MM.1S (cell line): Measurements from ENCODE around the gene PERM1.

Experiments
- DNase-seq: peaks from one replicate; pipeline ENCODE4 v3.0.0-alpha.2; 2015
- H2AFZ ChIP-seq: fragments of 300-600 bp; sonication (generic); 2 replicates; pipeline ENCODE4 v1.6.0; 2016; ENCODE audit warnings: antibody characterized with exemption, low read length
- H3F3A ChIP-seq: fragments of 300-600 bp; sonication (generic); 2 replicates; pipeline ENCODE4 v1.6.1; 2016; ENCODE audit warnings: mild to moderate bottlenecking, antibody characterized with exemption, low read length, moderate library complexity, mixed read lengths; ENCODE audit not compliant: insufficient read depth
- H3K27ac ChIP-seq: fragments of 300-600 bp; sonication (generic); 2 replicates; pipeline ENCODE4 v1.5.1; 2016; ENCODE audit warnings: mild to moderate bottlenecking, low read length
- H3K27me3 ChIP-seq: fragments of 300-600 bp; sonication (generic); replicated peaks from 2 replicates; pipeline ENCODE4 v1.6.0; 2016; ENCODE audit warnings: low read length; ENCODE audit not compliant: insufficient read depth
- H3K36me3 ChIP-seq: fragments of 300-600 bp; sonication (generic); replicated peaks from 2 replicates; pipeline ENCODE4 v1.6.1; 2016; ENCODE audit warnings: mild to moderate bottlenecking, low read length, mixed read lengths; ENCODE audit not compliant: insufficient read depth
- H3K4me1 ChIP-seq: fragments of 300-600 bp; sonication (generic); 2 replicates; pipeline ENCODE4 v1.6.1; 2016; ENCODE audit warnings: low read length, mixed read lengths
- H3K4me2 ChIP-seq: fragments of 300-600 bp; sonication (generic); 2 replicates; pipeline ENCODE4 v1.6.0; 2016; ENCODE audit warnings: low read depth, low read length
- H3K4me3 ChIP-seq: fragments of 300-600 bp; sonication (generic); 2 replicates; pipeline ENCODE4 v1.5.1; 2016; ENCODE audit warnings: low read length, mixed read lengths
- H3K79me2 ChIP-seq: fragments of 300-600 bp; sonication (generic); 2 replicates; pipeline ENCODE4 v1.6.1; 2016; ENCODE audit warnings: mixed run types, low read length, mixed read lengths
- H3K9ac ChIP-seq: fragments of 300-600 bp; sonication (generic); 2 replicates; pipeline ENCODE4 v1.6.1; 2016; ENCODE audit warnings: low read length, mixed read lengths
- H3K9me2 ChIP-seq: fragments of 300-600 bp; sonication (generic); replicated peaks from 2 replicates; pipeline ENCODE4 v1.6.1; 2016; ENCODE audit warnings: mild to moderate bottlenecking, low read length, mixed read lengths; ENCODE audit not compliant: insufficient read depth
- H3K9me3 ChIP-seq: fragments of 300-600 bp; sonication (generic); replicated peaks from 2 replicates; pipeline ENCODE4 v1.6.1; 2016; ENCODE audit warnings: mild to moderate bottlenecking, low read length, mixed read lengths; ENCODE audit not compliant: insufficient read depth
- H4K20me1 ChIP-seq: fragments of 300-600 bp; sonication (generic); 2 replicates; pipeline ENCODE4 v1.6.1; 2016; ENCODE audit warnings: mild to moderate bottlenecking, low read length, moderate library complexity, mixed read lengths; ENCODE audit not compliant: insufficient read depth
- EZH2 ChIP-seq: fragments of 300-600 bp; sonication (generic); optimal IDR thresholded peaks from 2 replicates; pipeline ENCODE3; 2017; ENCODE audit warnings: low read depth, mild to moderate bottlenecking, antibody characterized with exemption, low read length, mixed read lengths
- EZH2phosphoT487 ChIP-seq: fragments of 300-600 bp; sonication (generic); IDR thresholded peaks from 2 replicates; pipeline ENCODE4 v1.6.1; 2018; ENCODE audit warnings: antibody characterized with exemption, low read length
- TF ChIP-seq, protein P1 (sequence below): fragments of 300-600 bp; sonication (generic); IDR thresholded peaks from 2 replicates; pipeline ENCODE4 v1.5.1; 2016; ENCODE audit warnings: antibody characterized with exemption, low read length, mixed read lengths

PERM1 gene

DNA sequence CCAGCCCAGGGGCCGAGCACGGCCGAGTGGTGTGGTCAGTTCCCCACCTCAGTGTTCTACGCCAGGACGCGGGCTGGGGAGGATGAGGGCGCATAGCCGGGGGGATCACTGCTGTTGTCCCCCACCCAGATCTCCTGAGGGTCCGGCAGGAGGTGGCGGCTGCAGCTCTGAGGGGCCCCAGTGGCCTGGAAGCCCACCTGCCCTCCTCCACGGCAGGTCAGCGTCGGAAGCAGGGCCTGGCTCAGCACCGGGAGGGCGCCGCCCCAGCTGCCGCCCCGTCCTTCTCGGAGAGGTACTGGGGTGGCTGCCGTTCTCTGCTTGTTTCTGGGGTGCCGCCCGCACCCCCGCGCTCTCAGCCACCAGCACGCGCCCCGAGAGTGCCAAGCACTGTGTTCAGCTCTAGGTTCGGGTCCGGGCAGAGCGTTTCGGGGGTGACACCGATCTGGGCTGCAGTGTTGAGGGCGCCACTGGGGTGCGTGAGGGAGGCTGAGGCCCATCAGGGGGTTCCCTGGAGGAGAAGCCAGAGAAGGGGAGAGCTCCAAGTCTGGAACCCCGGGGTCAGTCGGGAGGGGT lies 40.8 kb downstream of the PERM1 start:
- Histone ChIP-seq H3K27ac (no peak overlapping the region), H3K79me2 (no peaks in the 10 kb centered on the region), H3F3A (peaks cover 16% of the 10 kb centered on the region), H3K36me3 (no peaks in the 10 kb centered on the region), H3K9me3 (no peaks in the 10 kb centered on the region), H4K20me1 (peaks cover 7% of the 10 kb centered on the region; the same call in 1 of the 2 replicates), H3K4me3 (peak overlapping the region; percentile 25; the same call in 1 of the 2 replicates), H3K9me2 (no peaks in the 10 kb centered on the region), H3K4me2 (peak overlapping the region; percentile 79; the same call in 1 of the 2 replicates), H3K9ac (no peak overlapping the region), H3K27me3 (peaks cover 68% of the 10 kb centered on the region), H2AFZ (no peak overlapping the region), H3K4me1 (peaks cover 34% of the 10 kb centered on the region)
- TF ChIP-seq, protein P1, sequence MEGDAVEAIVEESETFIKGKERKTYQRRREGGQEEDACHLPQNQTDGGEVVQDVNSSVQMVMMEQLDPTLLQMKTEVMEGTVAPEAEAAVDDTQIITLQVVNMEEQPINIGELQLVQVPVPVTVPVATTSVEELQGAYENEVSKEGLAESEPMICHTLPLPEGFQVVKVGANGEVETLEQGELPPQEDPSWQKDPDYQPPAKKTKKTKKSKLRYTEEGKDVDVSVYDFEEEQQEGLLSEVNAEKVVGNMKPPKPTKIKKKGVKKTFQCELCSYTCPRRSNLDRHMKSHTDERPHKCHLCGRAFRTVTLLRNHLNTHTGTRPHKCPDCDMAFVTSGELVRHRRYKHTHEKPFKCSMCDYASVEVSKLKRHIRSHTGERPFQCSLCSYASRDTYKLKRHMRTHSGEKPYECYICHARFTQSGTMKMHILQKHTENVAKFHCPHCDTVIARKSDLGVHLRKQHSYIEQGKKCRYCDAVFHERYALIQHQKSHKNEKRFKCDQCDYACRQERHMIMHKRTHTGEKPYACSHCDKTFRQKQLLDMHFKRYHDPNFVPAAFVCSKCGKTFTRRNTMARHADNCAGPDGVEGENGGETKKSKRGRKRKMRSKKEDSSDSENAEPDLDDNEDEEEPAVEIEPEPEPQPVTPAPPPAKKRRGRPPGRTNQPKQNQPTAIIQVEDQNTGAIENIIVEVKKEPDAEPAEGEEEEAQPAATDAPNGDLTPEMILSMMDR = no peak
- TF ChIP-seq EZH2 = no peak
- TF ChIP-seq EZH2phosphoT487 = 0 out of 2 replicates have a peak, but pooled peaks have one; percentile 2
- no peak for DNase-seq

DNA sequence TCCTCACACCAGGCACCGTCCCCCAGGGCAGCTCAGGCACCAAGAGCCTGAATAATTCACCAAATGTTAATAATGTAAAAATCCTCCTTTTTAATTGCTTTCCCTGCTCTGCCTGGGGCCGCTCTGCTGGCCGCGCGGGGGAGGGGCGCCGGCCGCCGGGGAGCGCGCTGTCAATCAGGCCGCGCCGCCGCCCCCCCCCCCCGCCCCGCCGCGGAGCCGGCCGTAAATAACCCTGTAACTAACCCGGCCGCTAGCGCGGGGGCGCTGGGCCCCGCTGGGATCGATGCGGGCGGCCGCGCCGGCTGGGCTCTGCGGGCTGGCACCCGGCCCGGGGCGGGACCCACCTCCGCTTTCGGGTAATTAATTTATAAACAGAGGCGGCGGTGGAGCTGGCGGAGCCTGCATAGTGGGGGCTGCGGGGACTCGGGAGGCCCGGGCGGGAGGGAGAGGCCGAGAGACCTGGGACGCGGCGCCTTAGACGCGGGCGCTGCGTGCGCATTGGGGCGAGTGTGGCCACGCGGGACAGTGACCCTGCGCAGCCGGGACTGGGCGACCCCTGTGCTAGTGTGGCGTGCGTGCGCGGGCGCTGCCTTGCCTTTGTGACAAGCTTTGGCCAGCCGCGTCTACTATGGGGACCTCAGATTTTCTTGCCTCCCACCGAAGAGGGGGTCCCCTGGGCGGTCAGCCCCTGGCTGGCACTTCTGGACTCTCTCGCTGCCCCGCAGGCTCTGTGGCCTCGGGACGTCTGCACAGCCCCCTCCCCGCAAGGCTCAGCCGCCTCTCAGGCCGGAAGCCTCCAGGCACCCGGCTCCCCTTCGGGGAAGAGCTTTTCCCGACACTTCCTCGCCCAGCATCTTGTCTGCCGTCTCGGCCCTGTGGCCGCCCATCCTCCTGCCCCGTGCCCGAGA lies 41.5 kb downstream of the PERM1 start:
- no peak overlapping the region for H3K27ac ChIP-seq
- H3K4me2 ChIP-seq = peak overlapping the region; percentile 79
- peaks cover 76% of the 10 kb centered on the region for H3K27me3 ChIP-seq
- peak; percentile 25 for DNase-seq
- no peaks in the 10 kb centered on the region for H3K79me2 ChIP-seq
- peaks cover 29% of the 10 kb centered on the region for H3K4me1 ChIP-seq
- H3K9me3 ChIP-seq = no peaks in the 10 kb centered on the region
- peak overlapping the region; percentile 37; the same call in 1 of the 2 replicates for H3K4me3 ChIP-seq
- no peaks in the 10 kb centered on the region for H3K9me2 ChIP-seq
- no peak overlapping the region for H3K9ac ChIP-seq
- H2AFZ ChIP-seq = 0 out of 2 replicates have a peak overlapping the region, but pooled peaks have one; percentile 8
- TF ChIP-seq EZH2 = peak; percentile 96
- TF ChIP-seq, protein P1 = no peak
- TF ChIP-seq EZH2phosphoT487 = peak; percentile 75; the same call in 1 of the 2 replicates
- peaks cover 7% of the 10 kb centered on the region; the same call in 1 of the 2 replicates for H4K20me1 ChIP-seq
- H3F3A ChIP-seq = peaks cover 16% of the 10 kb centered on the region
- no peaks in the 10 kb centered on the region for H3K36me3 ChIP-seq

DNA sequence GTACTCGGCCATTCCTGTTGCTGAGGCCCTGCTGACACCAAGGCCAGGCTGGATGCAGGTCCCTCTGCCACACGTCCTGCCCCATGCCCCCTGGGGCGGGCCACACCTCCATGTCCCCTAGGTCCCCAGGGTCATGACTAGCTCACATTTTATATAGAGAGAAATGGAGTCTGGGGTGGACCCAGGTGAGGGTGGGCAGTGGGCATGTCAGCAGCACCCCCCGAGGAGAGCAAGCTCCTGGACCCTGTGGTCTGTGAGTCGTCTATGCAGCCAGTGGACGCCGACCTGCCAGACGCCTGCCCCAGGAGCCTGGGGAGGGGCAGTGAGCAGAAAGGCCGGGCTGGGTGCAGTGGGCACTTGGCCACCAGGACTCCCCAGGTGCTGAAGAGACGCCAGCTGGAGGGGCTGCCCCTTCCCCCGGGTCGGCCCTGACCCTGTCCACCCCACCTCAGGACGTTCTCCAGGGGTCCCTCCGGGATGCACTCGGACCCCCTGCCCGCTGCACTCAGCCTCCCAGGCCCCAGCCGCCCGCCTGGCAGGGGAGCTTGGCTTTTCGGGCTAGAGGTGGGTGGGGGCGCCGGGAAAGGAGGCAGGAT lies 42.3 kb downstream of the PERM1 start:
- H3K27ac ChIP-seq = no peak overlapping the region
- DNase-seq = no peak

More for the DNA sequence above, 42.3 kb downstream of the PERM1 start:
- Histone ChIP-seq H3K9me2 (no peaks in the 10 kb centered on the region), H3K27me3 (peaks cover 82% of the 10 kb centered on the region), H3K4me2 (peak overlapping the region; percentile 39), H3K36me3 (no peaks in the 10 kb centered on the region), H3K4me3 (no peak overlapping the region), H2AFZ (no peak overlapping the region), H3K79me2 (no peaks in the 10 kb centered on the region), H3K9ac (no peak overlapping the region), H3F3A (peaks cover 11% of the 10 kb centered on the region), H3K4me1 (peaks cover 21% of the 10 kb centered on the region), H4K20me1 (peaks cover 7% of the 10 kb centered on the region; the same call in 1 of the 2 replicates), H3K9me3 (no peaks in the 10 kb centered on the region)
- TF ChIP-seq EZH2 (no peak), EZH2phosphoT487 (no peak)
- TF ChIP-seq, protein P1 = no peak
